Natural killer cell (primary cell): ENCODE results near the gene GVQW3. TPM values are rescaled to one million over a fixed set of nuclear protein-coding genes. Genes with fewer than 3 reads are reported as not detected.

Experiments
- ATAC-seq, 3 donors: fragments of 150-1000 bp in 2 of 3; fragments of 200-7000 bp in 1 of 3; cut with Tn5 transposase; 1 replicate in 1 of 3; 2 replicates in 2 of 3; pipeline ENCODE4 v1.10.0; 2021; ENCODE audit warnings: mild to moderate bottlenecking in 2 of 3, moderate library complexity in 2 of 3
- DNase-seq, 2 donors: peaks; one replicate each; pipeline versions ENCODE4 v3.0.0 to v3.0.0-alpha.2; 2013 to 2021; ENCODE audit warnings: mixed read lengths in 1 of 2
- H3K27ac ChIP-seq: one replicate; pipeline ENCODE4 v1.5.1; 2013; ENCODE audit warnings: mild to moderate bottlenecking, low read length
- H3K27me3 ChIP-seq: one replicate; pipeline ENCODE4 v1.6.1; 2013; ENCODE audit warnings: low read length; ENCODE audit not compliant: control insufficient read depth, insufficient read depth
- H3K36me3 ChIP-seq: one replicate; pipeline ENCODE4 v1.6.1; 2013; ENCODE audit warnings: low read length; ENCODE audit not compliant: control insufficient read depth, insufficient read depth
- H3K4me1 ChIP-seq: one replicate; pipeline ENCODE4 v1.6.1; 2013; ENCODE audit warnings: low read length; ENCODE audit not compliant: control insufficient read depth, insufficient read depth
- H3K4me3 ChIP-seq: one replicate; pipeline ENCODE4 v1.5.1; 2013; ENCODE audit warnings: low read length
- H3K9me3 ChIP-seq: one replicate; pipeline ENCODE4 v1.6.1; 2013; ENCODE audit warnings: low read length; ENCODE audit not compliant: control insufficient read depth, insufficient read depth
- H3K27ac Mint-ChIP-seq, 2 donors: one replicate each; pipeline ENCODE4 v1.8.0; 2022; ENCODE audit warnings: mild to moderate bottlenecking in 2 of 2, mixed read lengths in 2 of 2, moderate library complexity in 1 of 2
- H3K27me3 Mint-ChIP-seq, 2 donors: one replicate each; pipeline ENCODE4 v1.8.0; 2022; ENCODE audit warnings: low read depth in 2 of 2, mixed read lengths in 2 of 2
- H3K36me3 Mint-ChIP-seq: one replicate; pipeline ENCODE4 v1.8.0; 2022; ENCODE audit warnings: mixed read lengths
- H3K4me1 Mint-ChIP-seq, 2 donors: one replicate each; pipeline ENCODE4 v1.8.0; 2022; ENCODE audit warnings: mixed read lengths in 2 of 2
- H3K4me3 Mint-ChIP-seq: one replicate; pipeline ENCODE4 v1.8.0; 2022; ENCODE audit warnings: mild to moderate bottlenecking, moderate library complexity, mixed read lengths
- H3K9me3 Mint-ChIP-seq, 2 donors: one replicate each; pipeline ENCODE4 v1.8.0; 2022; ENCODE audit warnings: mixed read lengths in 2 of 2
- CTCF ChIP-seq: fragments of 200-600 bp; IDR thresholded peaks from one replicate; pipeline ENCODE4 v1.8.0; 2022; ENCODE audit warnings: antibody characterized with exemption
- WGBS: methylation state at CpG from one replicate; pipeline ENCODE4 v1.1.7; 2013; ENCODE audit warnings: missing lambda C conversion rate; ENCODE audit not compliant: insufficient coverage; 5-methylcytosine and 5-hydroxymethylcytosine counted together
- intact Hi-C: fragments of 100-400 bp; cut with micrococcal nuclease; formaldehyde crosslinking; loops from one replicate; pipeline ENCODE4 v1.14.2; 2022
- total RNA-seq, 4 donors: library from RNA; stranded (reverse); fragments of 120-200 nt in 1 of 4; gene quantifications; one replicate each; pipeline versions ENCODE4 v1.2.3 to v1.2.4, GENCODE V29; 2013 to 2022

GVQW3 gene
- total RNA-seq, 3 donors from 2014 or later (not counting 1 experiment from before 2014, with no cell fraction given): 3.2 to 5.6 (median 4.0) TPM

GRCh38 chr11:76385903-76386302 lies 4.8 kb downstream of the GVQW3 start:
- H3K9me3 Mint-ChIP-seq: no peaks in the 10 kb centered on the region
- DNase-seq: no peak
- Histone ChIP-seq H3K4me1 (peaks cover 10% of the 10 kb centered on the region), H3K36me3 (no peaks in the 10 kb centered on the region), H3K27ac (no peak overlapping the region), H3K9me3 (no peaks in the 10 kb centered on the region), H3K27me3 (no peaks in the 10 kb centered on the region), H3K4me3 (no peak overlapping the region)
- intact Hi-C loops: loop anchor here (10.0 kb wide), 1 partner anchor 129 kb away; no protein-coding TSS in a partner anchor
- H3K4me3 Mint-ChIP-seq: no peak overlapping the region
- no peak overlapping the region for H3K27ac Mint-ChIP-seq
- H3K27me3 Mint-ChIP-seq: no peaks in the 10 kb centered on the region
- H3K36me3 Mint-ChIP-seq: no peaks in the 10 kb centered on the region
- H3K4me1 Mint-ChIP-seq: peaks cover 16 to 30% of the 10 kb centered on the region in 2 donors
- WGBS: 97% methylated on average over 5 of the region's 5 CpGs
- ATAC-seq: no peak
- no peak for TF ChIP-seq CTCF

DNA sequence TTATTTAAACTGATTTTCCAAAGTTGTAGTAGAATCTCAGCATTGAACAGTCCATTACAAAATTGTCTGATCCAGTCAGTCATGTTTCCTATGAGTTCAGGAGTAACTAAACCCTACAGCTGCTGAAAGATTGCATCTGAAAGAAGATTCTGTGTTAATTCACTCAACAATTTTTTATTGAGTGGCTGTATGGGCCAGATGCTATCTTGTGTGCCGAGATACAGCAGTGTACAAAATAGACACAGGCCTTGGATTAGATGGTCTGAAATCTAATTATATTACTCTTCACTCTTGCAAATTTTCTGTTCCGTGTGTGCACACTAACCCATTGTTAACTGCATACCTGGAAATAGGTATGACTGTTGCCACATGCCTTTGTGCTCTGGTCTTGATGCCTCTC lies 7.3 kb downstream of the GVQW3 start:
- no peak for DNase-seq
- Histone ChIP-seq H3K9me3 (no peaks in the 10 kb centered on the region), H3K27me3 (no peaks in the 10 kb centered on the region), H3K36me3 (no peaks in the 10 kb centered on the region), H3K4me1 (no peaks in the 10 kb centered on the region), H3K4me3 (no peak overlapping the region), H3K27ac (no peak overlapping the region)
- Mint-ChIP-seq H3K27ac (no peak overlapping the region), H3K27me3 (no peaks in the 10 kb centered on the region), H3K4me1 (peaks cover 0 to 6% of the 10 kb centered on the region in 2 donors), H3K9me3 (no peaks in the 10 kb centered on the region), H3K36me3 (no peaks in the 10 kb centered on the region), H3K4me3 (no peak overlapping the region)
- WGBS: 86% methylated on average over 2 of the region's 2 CpGs
- TF ChIP-seq CTCF: no peak
- intact Hi-C loops: loop anchor here (10.0 kb wide), 1 partner anchor 126 kb away; no protein-coding TSS in a partner anchor
- ATAC-seq: no peak

- Histone ChIP-seq H3K36me3 (no peaks in the 10 kb centered on the region), H3K4me1 (no peaks in the 10 kb centered on the region), H3K4me3 (no peak overlapping the region), H3K27ac (no peak overlapping the region), H3K9me3 (no peaks in the 10 kb centered on the region), H3K27me3 (no peaks in the 10 kb centered on the region)
- Mint-ChIP-seq H3K9me3 (no peaks in the 10 kb centered on the region), H3K4me1 (peaks cover 0 to 5% of the 10 kb centered on the region in 2 donors), H3K4me3 (no peak overlapping the region), H3K36me3 (no peaks in the 10 kb centered on the region), H3K27ac (no peak overlapping the region), H3K27me3 (peaks cover 0 to 8% of the 10 kb centered on the region in 2 donors)
- 36% methylated on average over 6 of the region's 6 CpGs for WGBS
- DNase-seq: no peak
- intact Hi-C loops: no loop called here
- ATAC-seq: no peak
- no peak for TF ChIP-seq CTCF
These were observed 9.9 kb downstream of the GVQW3 start for GRCh38 chr11:76391021-76391420.

DNA sequence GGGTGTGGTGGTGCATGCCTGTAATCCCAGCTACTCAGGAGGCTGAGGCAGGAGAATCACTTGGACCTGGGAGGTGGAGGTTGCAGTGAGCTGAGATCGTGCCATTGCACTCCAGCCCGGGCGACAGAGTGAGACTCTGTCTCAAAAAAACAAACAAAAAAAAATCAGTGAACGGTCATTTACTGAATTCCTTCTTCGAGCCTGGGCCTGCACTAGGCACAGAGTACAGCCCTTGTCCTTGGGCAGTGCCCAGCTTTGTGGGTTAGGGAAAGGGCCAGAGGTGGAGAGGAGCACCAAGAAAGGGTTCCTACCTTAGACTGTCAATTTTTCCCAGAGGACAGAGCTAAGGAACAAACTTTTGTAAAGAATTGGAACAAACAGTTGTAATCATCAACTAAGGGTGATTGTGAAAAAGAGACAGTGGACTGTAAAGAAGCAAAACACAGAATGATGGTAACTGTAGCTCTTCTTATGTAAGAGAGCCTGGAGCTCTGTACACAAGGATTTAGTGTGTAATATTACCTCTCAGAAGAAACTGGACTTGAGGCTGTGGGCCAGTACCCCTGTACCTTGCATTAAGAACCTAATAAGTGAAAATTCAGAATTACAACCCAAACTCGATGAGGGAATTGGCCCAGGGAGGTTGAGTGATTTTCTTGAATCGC lies 10.8 kb downstream of the GVQW3 start:
- DNase-seq (no peak), ATAC-seq (no peak)
- H3K27me3 Mint-ChIP-seq: peaks cover 0 to 8% of the 10 kb centered on the region in 2 donors
- peaks cover 0 to 5% of the 10 kb centered on the region in 2 donors for H3K4me1 Mint-ChIP-seq
- H3K9me3 Mint-ChIP-seq: no peaks in the 10 kb centered on the region
- 93% methylated on average over 7 of the region's 7 CpGs for WGBS
- no peaks in the 10 kb centered on the region for H3K36me3 Mint-ChIP-seq
- H3K27me3 ChIP-seq: no peaks in the 10 kb centered on the region
- H3K4me3 ChIP-seq: no peak overlapping the region
- H3K9me3 ChIP-seq: no peaks in the 10 kb centered on the region
- intact Hi-C loops: no loop called here
- H3K27ac Mint-ChIP-seq: no peak overlapping the region
- H3K27ac ChIP-seq: no peak overlapping the region
- no peak overlapping the region for H3K4me3 Mint-ChIP-seq
- H3K4me1 ChIP-seq: no peaks in the 10 kb centered on the region
- no peaks in the 10 kb centered on the region for H3K36me3 ChIP-seq
- TF ChIP-seq CTCF: no peak
